HUES64 (cell line): ENCODE measurements around the gene EFCC1.

Source experiments
- H3K27ac ChIP-seq: 2 replicates; pipeline ENCODE4 v1.7.0; 2013; ENCODE audit warnings: low read depth, low read length, inconsistent platforms
- H3K27me3 ChIP-seq: 2 replicates; pipeline ENCODE4 v1.6.1; 2013; ENCODE audit warnings: mild to moderate bottlenecking, low read length; ENCODE audit not compliant: insufficient read depth
- H3K36me3 ChIP-seq: 2 replicates; pipeline ENCODE4 v1.6.1; 2013; ENCODE audit warnings: mild to moderate bottlenecking, low read length; ENCODE audit not compliant: insufficient read depth
- H3K4me1 ChIP-seq: 2 replicates; pipeline ENCODE4 v1.6.1; 2013; ENCODE audit warnings: mild to moderate bottlenecking, low read length, moderate library complexity; ENCODE audit not compliant: insufficient read depth
- H3K4me3 ChIP-seq: 2 replicates; pipeline ENCODE4 v1.5.1; 2013; ENCODE audit warnings: mild to moderate bottlenecking, low read length, moderate library complexity
- H3K9ac ChIP-seq: 2 replicates; pipeline ENCODE4 v1.6.1; 2013; ENCODE audit warnings: mild to moderate bottlenecking, low read depth, low read length
- H3K9me3 ChIP-seq: 2 replicates; pipeline ENCODE4 v1.6.1; 2013; ENCODE audit warnings: low read depth, low read length; ENCODE audit not compliant: insufficient read depth
- whole genome bisulfite sequencing: fragments of 150-250, 120-280 bp; methylation state at CpG from one replicate; pipeline ENCODE4 v1.1.7; 2013; ENCODE audit warnings: missing lambda C conversion rate; 5-methylcytosine and 5-hydroxymethylcytosine counted together

Gene EFCC1

DNA sequence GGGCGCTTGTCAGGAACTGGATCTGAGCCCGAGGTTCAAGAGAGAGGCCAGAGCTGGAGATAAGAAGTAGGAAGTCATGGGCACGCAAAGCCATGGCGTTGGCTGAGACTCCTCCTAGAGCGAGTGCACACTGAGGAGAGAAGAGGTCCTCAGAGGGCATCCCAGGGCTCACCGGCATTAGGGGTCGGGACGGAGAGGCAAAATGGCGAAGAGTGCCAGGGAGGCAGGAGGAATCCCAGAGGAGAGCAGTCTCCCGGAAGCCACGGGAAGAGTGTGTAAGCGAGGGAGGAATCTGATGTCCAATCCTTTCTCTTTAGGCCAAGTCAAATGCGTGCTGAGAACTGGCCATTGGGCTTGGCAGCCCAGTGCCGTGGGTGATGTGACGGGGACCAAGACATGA lies 24.0 kb downstream of the EFCC1 start:
- Histone ChIP-seq H3K27ac (no peak overlapping the region), H3K9me3 (no peaks in the 10 kb centered on the region), H3K36me3 (no peaks in the 10 kb centered on the region), H3K27me3 (peaks cover 28% of the 10 kb centered on the region), H3K4me1 (no peaks in the 10 kb centered on the region), H3K4me3 (no peak overlapping the region), H3K9ac (no peak overlapping the region)
- WGBS: 90% methylated on average over 15 of the region's 15 CpGs

DNA sequence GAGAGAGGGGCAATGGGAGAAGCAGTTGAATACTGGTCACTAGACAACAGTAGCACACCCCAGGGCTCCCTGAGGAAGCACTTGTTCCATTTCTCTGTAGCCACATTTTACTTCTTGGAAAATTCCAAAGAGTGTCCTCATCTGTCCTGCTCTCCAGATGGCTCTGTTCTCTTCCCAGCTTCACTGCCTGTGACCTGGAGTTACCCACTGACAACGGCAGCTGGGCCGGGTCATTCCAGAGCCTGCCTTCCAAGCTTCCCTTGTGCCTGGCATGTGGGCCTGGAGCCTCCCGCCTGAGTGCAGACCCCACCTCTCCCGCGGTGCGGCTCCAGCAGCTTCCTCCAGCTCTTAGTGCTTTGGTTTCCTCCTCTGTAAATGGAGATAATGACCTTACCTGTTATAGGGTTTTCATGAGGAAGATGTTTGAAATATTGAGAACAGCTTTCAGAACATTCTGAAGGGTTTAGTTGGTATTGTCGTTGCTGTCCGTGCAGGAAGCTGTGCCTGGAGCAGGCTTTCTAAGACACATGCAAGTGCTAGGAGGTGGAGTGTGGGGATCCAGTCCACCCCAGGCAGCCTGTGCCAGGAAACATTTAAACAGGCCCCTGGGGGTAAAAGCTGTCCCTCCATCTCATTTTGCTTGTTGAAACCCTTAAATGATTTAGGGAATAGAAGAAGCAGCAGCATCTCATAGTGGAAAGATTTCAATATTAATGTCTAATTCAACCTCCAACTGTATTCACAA lies 24.8 kb downstream of the EFCC1 start:
- no peak overlapping the region for H3K4me3 ChIP-seq
- peaks cover 28% of the 10 kb centered on the region for H3K27me3 ChIP-seq
- no peaks in the 10 kb centered on the region for H3K9me3 ChIP-seq
- 87% methylated on average over 8 of the region's 8 CpGs for WGBS
- no peak overlapping the region for H3K9ac ChIP-seq
- H3K4me1 ChIP-seq: no peaks in the 10 kb centered on the region
- no peaks in the 10 kb centered on the region for H3K36me3 ChIP-seq
- H3K27ac ChIP-seq: no peak overlapping the region

DNA sequence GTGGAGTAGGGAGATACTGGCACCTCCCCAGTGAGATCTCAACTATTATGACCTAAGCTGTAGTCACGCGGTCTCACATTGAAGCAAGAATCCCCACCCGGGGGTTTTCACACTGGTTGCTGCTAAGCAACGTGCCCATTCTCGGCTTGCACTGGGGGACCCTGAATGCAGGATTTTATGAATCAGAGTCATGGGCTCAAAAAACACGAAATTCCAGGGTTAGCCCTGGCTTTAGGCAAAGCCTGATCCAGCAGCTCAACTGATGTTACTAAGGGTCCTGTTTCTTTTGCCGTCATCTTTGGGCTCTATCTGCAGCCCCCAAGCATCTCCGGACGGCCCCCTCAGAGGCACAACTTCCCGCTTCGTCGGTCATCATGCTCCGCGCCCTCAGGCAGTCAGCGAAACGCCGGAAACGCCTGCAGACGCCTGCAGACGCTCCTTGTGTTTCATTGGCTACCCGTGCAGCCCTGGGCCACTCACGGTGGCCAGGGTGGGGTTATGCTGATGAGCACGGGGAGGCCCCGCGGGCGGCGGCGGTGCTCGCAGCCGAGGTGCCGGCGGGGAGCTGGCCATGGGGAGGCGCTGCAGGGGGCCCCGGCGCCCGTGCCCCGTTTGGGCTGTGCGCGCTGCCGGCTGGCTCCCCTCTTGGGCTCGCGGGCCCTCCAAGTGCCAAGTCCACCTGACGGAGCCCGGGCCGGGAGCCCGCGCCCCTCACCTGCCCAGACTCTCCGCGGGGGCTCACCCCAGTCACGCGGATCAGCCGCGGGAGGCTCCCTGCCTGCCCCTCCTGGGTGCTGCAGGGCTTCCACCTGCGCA lies 25.8 kb downstream of the EFCC1 start:
- no peak overlapping the region for H3K27ac ChIP-seq
- H3K4me3 ChIP-seq: peak overlapping the region; percentile 53
- no peaks in the 10 kb centered on the region for H3K36me3 ChIP-seq
- H3K27me3 ChIP-seq: peaks cover 28% of the 10 kb centered on the region
- H3K9me3 ChIP-seq: no peaks in the 10 kb centered on the region
- 10% methylated on average over 54 of the region's 54 CpGs for WGBS
- no peaks in the 10 kb centered on the region for H3K4me1 ChIP-seq
- H3K9ac ChIP-seq: no peak overlapping the region

DNA sequence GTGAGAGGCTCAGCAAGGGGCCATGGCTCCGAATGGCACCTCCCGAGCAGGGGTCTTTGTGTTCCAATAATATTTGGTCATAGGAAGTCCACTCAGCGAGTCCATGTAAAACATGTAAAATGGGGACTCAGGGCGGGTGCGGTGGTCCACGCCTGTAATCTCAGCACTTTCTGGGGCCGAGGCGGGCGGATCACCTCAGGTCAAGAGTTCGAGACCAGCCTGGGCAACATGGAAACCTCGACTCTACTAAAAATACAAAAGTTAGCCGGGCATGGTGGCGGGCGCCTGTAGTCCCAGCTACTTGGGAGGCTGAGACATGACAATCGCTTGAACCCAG lies 26.4 kb downstream of the EFCC1 start:
- Histone ChIP-seq H3K27me3 (peaks cover 28% of the 10 kb centered on the region), H3K27ac (no peak overlapping the region), H3K4me3 (peak overlapping the region; percentile 53), H3K36me3 (no peaks in the 10 kb centered on the region), H3K9me3 (no peaks in the 10 kb centered on the region), H3K9ac (no peak overlapping the region), H3K4me1 (no peaks in the 10 kb centered on the region)
- WGBS: 88% methylated on average over 15 of the region's 15 CpGs

DNA sequence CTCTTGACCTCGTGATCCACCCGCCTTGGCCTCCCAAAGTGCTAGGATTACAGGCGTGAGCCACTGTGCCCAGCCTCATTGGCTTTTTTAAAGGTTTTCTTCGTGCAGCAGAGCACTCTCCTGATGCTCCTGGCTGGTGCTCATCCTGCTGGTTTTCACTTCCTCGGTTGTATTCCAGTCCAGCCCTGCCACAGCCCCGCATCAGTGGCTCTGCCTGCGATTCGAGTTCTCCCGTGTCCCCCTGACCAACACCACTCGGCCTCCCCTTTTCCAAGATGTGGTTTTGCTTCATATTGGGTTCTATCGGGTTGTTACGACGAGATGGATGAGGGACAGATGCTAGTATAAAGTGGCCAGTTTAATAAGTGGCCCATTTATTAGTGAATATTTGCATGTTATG lies 27.8 kb downstream of the EFCC1 start:
- Histone ChIP-seq H3K27me3 (peaks cover 28% of the 10 kb centered on the region), H3K9ac (no peak overlapping the region), H3K4me1 (no peaks in the 10 kb centered on the region), H3K4me3 (no peak overlapping the region), H3K9me3 (no peaks in the 10 kb centered on the region), H3K36me3 (no peaks in the 10 kb centered on the region), H3K27ac (no peak overlapping the region)
- 92% methylated on average over 13 of the region's 13 CpGs for WGBS

DNA sequence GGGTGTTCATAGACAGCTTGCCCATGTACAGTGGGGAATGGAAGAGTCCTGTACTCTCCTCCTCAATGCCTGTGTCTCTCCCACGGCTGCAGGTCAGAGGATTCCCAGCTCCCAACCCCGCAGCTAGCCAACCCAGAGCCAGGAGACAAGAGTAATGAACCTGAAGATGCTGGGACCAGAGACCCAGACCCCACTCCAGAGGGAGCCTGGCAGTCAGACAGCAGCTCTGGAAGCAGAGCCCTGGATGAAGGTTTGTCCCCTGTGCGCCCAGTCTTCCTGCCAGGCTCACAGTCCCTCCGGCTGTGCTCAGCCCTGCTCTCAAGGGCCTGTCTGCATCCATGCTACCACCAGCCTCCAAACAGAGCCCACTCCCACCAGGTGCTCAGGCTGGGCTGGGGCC lies 29.5 kb downstream of the EFCC1 start:
- no peaks in the 10 kb centered on the region for H3K36me3 ChIP-seq
- H3K27me3 ChIP-seq: peaks cover 20% of the 10 kb centered on the region
- H3K9me3 ChIP-seq: no peaks in the 10 kb centered on the region
- H3K27ac ChIP-seq: no peak overlapping the region
- no peak overlapping the region for H3K4me3 ChIP-seq
- no peaks in the 10 kb centered on the region for H3K4me1 ChIP-seq
- 87% methylated on average over 4 of the region's 4 CpGs for WGBS
- no peak overlapping the region for H3K9ac ChIP-seq

DNA sequence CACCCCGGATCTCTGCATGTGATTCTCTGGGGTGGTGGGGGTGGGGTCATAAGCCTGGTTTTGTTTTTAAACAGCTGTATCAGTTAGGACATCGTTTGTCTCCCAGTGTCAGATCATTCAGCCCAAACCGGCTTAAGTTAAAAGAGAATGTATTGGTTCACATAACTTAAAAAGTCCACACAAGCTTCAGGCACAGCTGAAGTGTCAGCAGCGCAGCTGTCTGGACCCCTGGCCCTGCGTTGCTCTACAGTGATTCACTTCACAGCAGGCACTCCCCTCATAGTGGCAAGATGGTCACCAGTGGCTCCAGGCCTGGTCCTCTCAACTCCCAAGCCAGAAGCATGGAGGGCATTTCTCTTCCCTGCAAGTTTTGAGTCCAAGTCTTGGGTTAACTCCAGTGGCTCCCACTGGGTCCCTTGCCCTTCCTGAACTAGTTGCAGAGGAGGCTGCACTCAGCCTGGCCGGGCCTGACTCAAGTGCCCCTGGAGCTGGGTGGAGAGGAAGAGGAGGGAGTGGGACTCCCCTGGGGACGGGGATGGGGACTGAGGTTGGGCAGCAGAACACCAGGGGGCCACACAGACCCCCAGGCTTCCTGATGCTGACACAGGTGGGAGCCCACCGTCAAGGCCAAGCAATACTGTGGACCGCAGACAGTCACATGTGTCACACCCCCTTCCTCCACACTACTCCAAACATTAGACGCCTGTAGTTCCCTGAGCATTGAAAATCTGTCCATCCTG lies 30.5 kb downstream of the EFCC1 start:
- no peak overlapping the region for H3K27ac ChIP-seq
- H3K4me1 ChIP-seq: no peaks in the 10 kb centered on the region
- H3K36me3 ChIP-seq: no peaks in the 10 kb centered on the region
- H3K4me3 ChIP-seq: no peak overlapping the region
- H3K9me3 ChIP-seq: no peaks in the 10 kb centered on the region
- H3K27me3 ChIP-seq: peaks cover 10% of the 10 kb centered on the region
- H3K9ac ChIP-seq: no peak overlapping the region
- WGBS: 85% methylated on average over 10 of the region's 10 CpGs

DNA sequence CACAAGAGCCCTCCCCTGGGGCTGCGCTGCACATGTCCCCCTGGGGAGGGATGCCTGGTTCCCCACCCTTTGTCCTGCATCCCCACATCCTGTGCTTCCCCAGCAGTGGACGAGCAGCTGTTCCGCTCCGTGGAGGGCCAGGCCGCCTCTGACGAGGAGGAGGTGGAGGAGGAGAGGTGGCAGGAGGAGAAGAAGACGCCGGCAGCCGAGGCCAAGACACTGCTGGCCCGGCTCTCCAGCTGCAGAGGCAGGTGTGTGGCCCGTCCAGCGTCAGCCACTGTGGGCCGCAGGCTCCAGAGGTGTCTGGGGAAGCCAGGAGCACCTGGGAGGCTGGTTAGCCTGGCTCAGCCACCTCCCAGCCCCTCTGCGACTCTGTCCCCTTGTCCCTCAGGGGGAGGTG lies 31.6 kb downstream of the EFCC1 start:
- Histone ChIP-seq H3K27ac (no peak overlapping the region), H3K4me1 (no peaks in the 10 kb centered on the region), H3K27me3 (peaks cover under 1% of the 10 kb centered on the region; the same call in 1 of the 2 replicates), H3K36me3 (no peaks in the 10 kb centered on the region), H3K9me3 (no peaks in the 10 kb centered on the region), H3K4me3 (no peak overlapping the region), H3K9ac (no peak overlapping the region)
- 90% methylated on average over 14 of the region's 14 CpGs for WGBS

DNA sequence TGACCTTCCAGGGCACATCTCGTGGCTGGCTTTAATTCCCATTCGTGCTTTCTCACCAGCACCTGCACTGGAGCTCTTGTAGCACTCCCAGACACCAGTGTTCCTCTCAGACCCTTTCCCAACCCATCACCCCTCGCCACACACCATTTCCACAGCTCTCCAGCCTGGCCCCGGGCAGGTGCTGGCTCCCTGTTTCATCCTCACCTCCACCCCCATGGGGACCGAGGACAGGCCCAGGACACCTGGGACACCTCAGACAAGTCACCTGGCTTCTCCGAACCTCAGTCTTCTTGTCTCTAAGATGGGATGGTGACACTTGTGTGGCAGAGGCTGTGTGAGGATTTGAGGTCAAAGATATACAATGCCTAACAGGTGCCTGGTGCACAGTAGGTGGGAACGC lies 32.0 kb downstream of the EFCC1 start:
- no peaks in the 10 kb centered on the region; the same call in 1 of the 2 replicates for H3K27me3 ChIP-seq
- H3K9me3 ChIP-seq: no peaks in the 10 kb centered on the region
- 84% methylated on average over 7 of the region's 7 CpGs for WGBS
- no peak overlapping the region for H3K27ac ChIP-seq
- no peaks in the 10 kb centered on the region for H3K36me3 ChIP-seq
- no peaks in the 10 kb centered on the region for H3K4me1 ChIP-seq
- H3K4me3 ChIP-seq: no peak overlapping the region
- no peak overlapping the region for H3K9ac ChIP-seq

DNA sequence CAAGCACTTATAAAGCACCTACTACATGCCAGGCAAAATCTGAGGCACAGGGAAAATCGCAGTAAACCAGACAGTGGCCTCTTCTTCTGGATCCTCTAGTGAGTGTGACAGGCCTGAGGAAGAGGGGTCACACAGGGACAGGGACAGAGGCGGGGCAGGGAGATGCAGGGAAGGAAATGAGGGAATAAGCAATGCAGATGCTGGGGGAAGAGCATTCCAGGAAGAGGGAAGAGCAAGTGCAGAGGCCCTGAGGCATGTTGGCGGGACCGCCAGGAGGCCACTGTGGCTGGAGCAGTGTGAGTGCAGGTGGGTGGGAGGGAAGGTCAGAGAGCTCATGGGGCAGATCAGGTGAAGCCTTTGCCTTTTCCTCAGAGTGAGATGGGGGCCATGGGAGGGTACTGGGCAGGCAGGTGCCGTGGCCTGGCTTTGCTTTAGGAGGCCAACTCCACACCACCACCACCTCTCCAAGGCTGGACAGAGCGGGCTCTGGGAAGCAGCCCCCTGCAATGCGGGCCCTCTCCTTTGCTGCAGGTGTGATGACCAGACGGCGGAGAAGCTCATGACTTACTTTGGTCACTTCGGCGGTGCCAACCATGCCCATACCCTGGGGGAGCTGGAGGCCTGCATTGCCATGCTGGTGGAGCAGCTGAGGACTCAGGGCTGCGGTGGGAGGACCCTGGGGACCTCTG lies 32.7 kb downstream of the EFCC1 start:
- Histone ChIP-seq H3K27me3 (no peaks in the 10 kb centered on the region), H3K4me1 (no peaks in the 10 kb centered on the region), H3K36me3 (no peaks in the 10 kb centered on the region), H3K4me3 (no peak overlapping the region), H3K9me3 (no peaks in the 10 kb centered on the region), H3K9ac (no peak overlapping the region), H3K27ac (no peak overlapping the region)
- WGBS: 92% methylated on average over 12 of the region's 12 CpGs

DNA sequence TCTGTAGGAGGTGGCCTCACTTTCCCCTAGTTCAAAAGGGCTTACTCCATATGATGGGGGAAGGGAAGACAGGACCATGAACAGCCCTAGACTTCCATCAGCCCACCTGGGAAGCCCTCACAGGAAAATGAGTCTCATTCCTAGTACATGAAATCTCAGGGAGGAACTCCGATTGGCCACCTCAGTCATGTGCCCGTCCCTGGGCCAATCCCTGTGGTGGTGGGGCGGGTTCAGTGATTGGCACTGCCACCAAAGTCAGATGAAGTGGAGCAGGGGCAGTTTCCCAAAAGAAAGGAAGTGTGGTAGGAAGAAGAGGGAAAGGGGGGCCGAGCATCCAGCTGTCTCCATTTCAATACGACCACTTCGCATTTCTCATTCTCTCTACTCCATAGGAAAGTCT lies 33.5 kb downstream of the EFCC1 start:
- no peaks in the 10 kb centered on the region for H3K4me1 ChIP-seq
- 76% methylated on average over 6 of the region's 6 CpGs for WGBS

More for the DNA sequence above, 33.5 kb downstream of the EFCC1 start:
- Histone ChIP-seq H3K27me3 (no peaks in the 10 kb centered on the region), H3K9ac (no peak overlapping the region), H3K36me3 (no peaks in the 10 kb centered on the region), H3K27ac (no peak overlapping the region), H3K4me3 (no peak overlapping the region), H3K9me3 (no peaks in the 10 kb centered on the region)
